Stomach smooth muscle (tissue), 2 donors: ENCODE results near the gene IL21R.
"Not testable (repeated sequence)": the region's sequence is repeated elsewhere in the genome, so short reads cannot be mapped to it uniquely, and the experiment has no call there.

Experiments used
- H3K27ac ChIP-seq: one replicate; pipeline ENCODE4 v1.7.0; 2013; ENCODE audit warnings: mild to moderate bottlenecking, low read length, inconsistent platforms
- H3K27me3 ChIP-seq, 2 donors: one replicate each; pipeline ENCODE4 v1.7.0; 2013; ENCODE audit warnings: low read length in 2 of 2; ENCODE audit not compliant: insufficient read depth in 2 of 2, control insufficient read depth in 1 of 2
- H3K36me3 ChIP-seq, 2 donors: one replicate each; pipeline ENCODE4 v1.7.0; 2013; ENCODE audit warnings: low read length in 2 of 2; ENCODE audit not compliant: control insufficient read depth in 2 of 2, insufficient read depth in 2 of 2
- H3K4me1 ChIP-seq: one replicate; pipeline ENCODE4 v1.7.0; 2013; ENCODE audit warnings: low read length; ENCODE audit not compliant: control insufficient read depth, insufficient read depth
- H3K4me3 ChIP-seq, 2 donors: one replicate each; pipeline ENCODE4 v1.7.0; 2013; ENCODE audit warnings: low read length in 2 of 2
- H3K9ac ChIP-seq, 2 donors: one replicate each; pipeline ENCODE4 v1.7.0; 2013; ENCODE audit warnings: low read length in 2 of 2, mild to moderate bottlenecking in 1 of 2
- H3K9me3 ChIP-seq, 2 donors: one replicate each; pipeline ENCODE4 v1.7.0; 2013; ENCODE audit warnings: low read length in 2 of 2; ENCODE audit not compliant: control insufficient read depth in 2 of 2
- donor health status: healthy.
- donor health status: Pancreatic carcinoma.

IL21R gene

GRCh38 chr16:27402964-27403600 lies 1.1 kb downstream of the IL21R start:
- peaks cover 16 to 22% of the 10 kb centered on the region in 2 donors for H3K27me3 ChIP-seq
- peaks cover 9% of the 10 kb centered on the region for H3K4me1 ChIP-seq
- no peaks in the 10 kb centered on the region for H3K36me3 ChIP-seq
- no peak overlapping the region for H3K4me3 ChIP-seq
- H3K9me3 ChIP-seq: no peaks in the 10 kb centered on the region
- no peak overlapping the region for H3K27ac ChIP-seq
- no peak overlapping the region for H3K9ac ChIP-seq

- Histone ChIP-seq H3K9ac (no peak overlapping the region), H3K27ac (no peak overlapping the region), H3K36me3 (no peaks in the 10 kb centered on the region), H3K4me3 (no peak overlapping the region), H3K9me3 (peaks cover 0 to 3% of the 10 kb centered on the region in 2 donors), H3K4me1 (peaks cover 9% of the 10 kb centered on the region), H3K27me3 (peaks cover 16 to 22% of the 10 kb centered on the region in 2 donors)
These were observed 1.6 kb downstream of the IL21R start for GRCh38 chr16:27403601-27403992.

- Histone ChIP-seq H3K4me1 (peaks cover 9% of the 10 kb centered on the region), H3K9me3 (peaks cover 0 to 6% of the 10 kb centered on the region in 2 donors), H3K27ac (no peak overlapping the region), H3K9ac (no peak overlapping the region), H3K27me3 (peaks cover 16 to 22% of the 10 kb centered on the region in 2 donors), H3K4me3 (no peak overlapping the region), H3K36me3 (no peaks in the 10 kb centered on the region)
These were observed 2.3 kb downstream of the IL21R start for GRCh38 chr16:27404163-27404823.

- Histone ChIP-seq H3K4me1 (peaks cover 9% of the 10 kb centered on the region), H3K9me3 (peaks cover 0 to 6% of the 10 kb centered on the region in 2 donors), H3K4me3 (no peak overlapping the region), H3K9ac (no peak overlapping the region), H3K36me3 (no peaks in the 10 kb centered on the region), H3K27ac (no peak overlapping the region), H3K27me3 (peaks cover 16 to 22% of the 10 kb centered on the region in 2 donors)
These were observed 3.8 kb downstream of the IL21R start for GRCh38 chr16:27405546-27406451.

GRCh38 chr16:27406511-27407128 lies 4.6 kb downstream of the IL21R start:
- peaks cover 16 to 22% of the 10 kb centered on the region in 2 donors for H3K27me3 ChIP-seq
- H3K27ac ChIP-seq: no peak overlapping the region
- H3K4me3 ChIP-seq: no peak overlapping the region
- H3K9me3 ChIP-seq: peaks cover 0 to 6% of the 10 kb centered on the region in 2 donors
- no peak overlapping the region for H3K9ac ChIP-seq
- H3K36me3 ChIP-seq: no peaks in the 10 kb centered on the region
- H3K4me1 ChIP-seq: peaks cover 9% of the 10 kb centered on the region

- Histone ChIP-seq H3K4me3 (no peak overlapping the region), H3K4me1 (peaks cover 8% of the 10 kb centered on the region), H3K27ac (no peak overlapping the region), H3K36me3 (no peaks in the 10 kb centered on the region), H3K27me3 (peaks cover 16 to 21% of the 10 kb centered on the region in 2 donors), H3K9ac (no peak overlapping the region), H3K9me3 (peaks cover 0 to 6% of the 10 kb centered on the region in 2 donors)
These were observed 5.2 kb downstream of the IL21R start for GRCh38 chr16:27407133-27407532.

- Histone ChIP-seq H3K4me3 (no peak overlapping the region), H3K27ac (no peak overlapping the region), H3K9ac (no peak overlapping the region), H3K4me1 (no peaks in the 10 kb centered on the region), H3K27me3 (peaks cover 11 to 12% of the 10 kb centered on the region in 2 donors), H3K36me3 (no peaks in the 10 kb centered on the region), H3K9me3 (peaks cover 0 to 6% of the 10 kb centered on the region in 2 donors)
These were observed 6.1 kb downstream of the IL21R start for GRCh38 chr16:27408012-27408601.

- no peak overlapping the region for H3K9ac ChIP-seq
- no peak overlapping the region for H3K4me3 ChIP-seq
- H3K9me3 ChIP-seq: peaks cover 0 to 6% of the 10 kb centered on the region in 2 donors
- H3K27me3 ChIP-seq: peaks cover 7 to 8% of the 10 kb centered on the region in 2 donors
- no peaks in the 10 kb centered on the region for H3K4me1 ChIP-seq
- H3K27ac ChIP-seq: no peak overlapping the region
- H3K36me3 ChIP-seq: no peaks in the 10 kb centered on the region
These were observed 6.6 kb downstream of the IL21R start for GRCh38 chr16:27408602-27409031.

- not testable (repeated sequence) for H3K36me3 ChIP-seq, H3K27ac ChIP-seq, H3K9me3 ChIP-seq, H3K27me3 ChIP-seq, H3K9ac ChIP-seq, H3K4me3 ChIP-seq, H3K4me1 ChIP-seq
These were observed 8.0 kb downstream of the IL21R start for GRCh38 chr16:27409958-27410357.

GRCh38 chr16:27410761-27411160 lies 8.8 kb downstream of the IL21R start:
- Histone ChIP-seq H3K4me1 (no peaks in the 10 kb centered on the region), H3K27me3 (peaks cover 2 to 5% of the 10 kb centered on the region in 2 donors), H3K27ac (no peak overlapping the region), H3K4me3 (no peak overlapping the region), H3K36me3 (no peaks in the 10 kb centered on the region), H3K9ac (no peak overlapping the region), H3K9me3 (peaks cover 0 to 6% of the 10 kb centered on the region in 2 donors)
